ENCODE results near the gene TMEM232. TPM values are rescaled to one million over a fixed set of nuclear protein-coding genes. Genes with fewer than 3 reads are reported as not detected.

TMEM232 gene
- total RNA-seq, 2 donors from 2014 or later, result 3.9 to 4.2 TPM

DNA sequence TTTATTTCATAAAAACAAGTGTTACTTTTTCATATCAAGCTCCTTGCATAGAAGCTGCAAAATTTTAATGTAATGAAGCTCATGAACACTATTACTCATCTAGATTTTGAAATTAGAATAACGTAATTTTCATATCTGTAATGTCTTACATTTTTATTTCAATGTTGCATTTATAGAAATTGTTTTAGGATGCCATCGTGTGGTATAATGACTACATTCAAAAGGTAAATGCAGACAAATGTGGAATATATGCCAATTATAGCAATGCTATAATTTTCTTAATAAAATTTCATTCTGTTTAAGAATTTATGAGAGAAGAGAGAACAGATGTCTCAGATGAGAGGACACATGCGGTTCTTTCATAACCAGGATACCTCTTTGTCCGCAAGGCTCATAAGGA lies 230.2 kb downstream of the TMEM232 start:
- no peak overlapping the region for H3K27ac Mint-ChIP-seq
- H3K36me3 ChIP-seq (ENCODE audit: control insufficient read depth, insufficient read depth, low read length), result no peaks in the 10 kb centered on the region
- no peaks in the 10 kb centered on the region for H3K27me3 Mint-ChIP-seq (ENCODE audit: insufficient read depth)
- no peak overlapping the region for H3K9ac ChIP-seq (ENCODE audit: extremely low read depth, low read length, poor library complexity, severe bottlenecking)
- H3K4me1 Mint-ChIP-seq, result peaks cover 2% of the 10 kb centered on the region
- no peak for DNase-seq
- no peaks in the 10 kb centered on the region for H3K9me3 Mint-ChIP-seq
- no peaks in the 10 kb centered on the region for H3K9me3 ChIP-seq (ENCODE audit: control insufficient read depth, low read length)
- H3K27ac ChIP-seq (ENCODE audit: low read depth, low read length), result no peak overlapping the region
- no peaks in the 10 kb centered on the region for H3K36me3 Mint-ChIP-seq (ENCODE audit: low read depth)
- 96% methylated on average over 4 of the region's 4 CpGs; no CpG with 5 or more reads in 1 of the 2 experiments for WGBS, 2 experiments (ENCODE audit: insufficient coverage in 1 of 2, insufficient read length in 1 of 2)
- H3K4me3 ChIP-seq (ENCODE audit: low read length), result no peak overlapping the region
- no peaks in the 10 kb centered on the region for H3K4me1 ChIP-seq (ENCODE audit: control insufficient read depth, insufficient read depth, low read length)
- H3K4me3 Mint-ChIP-seq, result no peak overlapping the region
- H3K27me3 ChIP-seq (ENCODE audit: control insufficient read depth, insufficient read depth, low read length, poor library complexity, severe bottlenecking), result no peaks in the 10 kb centered on the region
- TF ChIP-seq, protein P1, sequence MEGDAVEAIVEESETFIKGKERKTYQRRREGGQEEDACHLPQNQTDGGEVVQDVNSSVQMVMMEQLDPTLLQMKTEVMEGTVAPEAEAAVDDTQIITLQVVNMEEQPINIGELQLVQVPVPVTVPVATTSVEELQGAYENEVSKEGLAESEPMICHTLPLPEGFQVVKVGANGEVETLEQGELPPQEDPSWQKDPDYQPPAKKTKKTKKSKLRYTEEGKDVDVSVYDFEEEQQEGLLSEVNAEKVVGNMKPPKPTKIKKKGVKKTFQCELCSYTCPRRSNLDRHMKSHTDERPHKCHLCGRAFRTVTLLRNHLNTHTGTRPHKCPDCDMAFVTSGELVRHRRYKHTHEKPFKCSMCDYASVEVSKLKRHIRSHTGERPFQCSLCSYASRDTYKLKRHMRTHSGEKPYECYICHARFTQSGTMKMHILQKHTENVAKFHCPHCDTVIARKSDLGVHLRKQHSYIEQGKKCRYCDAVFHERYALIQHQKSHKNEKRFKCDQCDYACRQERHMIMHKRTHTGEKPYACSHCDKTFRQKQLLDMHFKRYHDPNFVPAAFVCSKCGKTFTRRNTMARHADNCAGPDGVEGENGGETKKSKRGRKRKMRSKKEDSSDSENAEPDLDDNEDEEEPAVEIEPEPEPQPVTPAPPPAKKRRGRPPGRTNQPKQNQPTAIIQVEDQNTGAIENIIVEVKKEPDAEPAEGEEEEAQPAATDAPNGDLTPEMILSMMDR (conservative IDR thresholded peaks at IDR 0.05), result no peak

DNA sequence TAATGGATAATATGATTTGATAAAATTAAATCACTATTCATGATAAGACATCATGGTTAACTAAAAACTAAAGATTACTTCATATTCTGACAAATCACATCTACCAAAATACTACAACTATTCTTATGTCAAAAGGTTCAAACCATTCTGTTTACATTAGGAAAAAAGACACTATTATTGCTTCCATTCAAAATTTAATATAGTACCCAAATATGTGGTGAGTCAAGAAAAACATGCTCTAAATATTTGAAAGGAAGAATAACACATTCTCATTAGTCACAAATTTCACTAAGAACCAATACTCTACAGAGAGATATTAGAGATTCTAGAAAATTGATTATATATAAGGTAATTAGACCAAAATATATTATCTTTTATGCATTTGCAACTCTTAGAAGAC lies 234.0 kb downstream of the TMEM232 start:
- Histone ChIP-seq H3K4me1 (ENCODE audit: control insufficient read depth, insufficient read depth, low read length) (no peaks in the 10 kb centered on the region), H3K9me3 (ENCODE audit: control insufficient read depth, low read length) (no peaks in the 10 kb centered on the region), H3K4me3 (ENCODE audit: low read length) (no peak overlapping the region), H3K27ac (ENCODE audit: low read depth, low read length) (no peak overlapping the region), H3K36me3 (ENCODE audit: control insufficient read depth, insufficient read depth, low read length) (no peaks in the 10 kb centered on the region), H3K9ac (ENCODE audit: extremely low read depth, low read length, poor library complexity, severe bottlenecking) (no peak overlapping the region), H3K27me3 (ENCODE audit: control insufficient read depth, insufficient read depth, low read length, poor library complexity, severe bottlenecking) (no peaks in the 10 kb centered on the region)
- H3K27ac Mint-ChIP-seq, result no peak overlapping the region
- no peak for DNase-seq
- H3K4me1 Mint-ChIP-seq, result peaks cover 2% of the 10 kb centered on the region
- no peaks in the 10 kb centered on the region for H3K27me3 Mint-ChIP-seq (ENCODE audit: insufficient read depth)
- H3K4me3 Mint-ChIP-seq, result no peak overlapping the region
- H3K9me3 Mint-ChIP-seq, result peaks cover under 1% of the 10 kb centered on the region
- TF ChIP-seq, protein P1 (conservative IDR thresholded peaks at IDR 0.05), result no peak
- H3K36me3 Mint-ChIP-seq (ENCODE audit: low read depth), result peaks cover 3% of the 10 kb centered on the region

DNA sequence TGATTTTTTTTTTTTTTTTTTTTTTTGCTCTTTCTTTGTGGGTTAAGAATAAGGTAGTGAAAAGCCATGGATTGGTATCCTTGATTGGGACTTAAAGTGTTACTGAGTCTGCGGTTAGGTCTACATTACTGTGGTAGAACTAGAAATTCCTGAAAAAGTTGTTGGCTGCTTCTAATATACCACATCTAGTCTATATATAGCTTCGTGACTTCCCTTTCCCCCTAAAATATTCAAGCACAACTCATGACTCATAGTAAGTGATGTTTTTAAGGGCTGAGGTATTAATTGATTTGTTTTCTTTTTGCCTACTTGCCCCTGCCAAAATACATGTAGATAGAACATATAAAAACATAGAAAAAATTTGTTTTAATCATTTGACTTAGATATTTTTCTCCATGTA lies 247.6 kb downstream of the TMEM232 start:
- DNase-seq, result no peak
- Histone ChIP-seq H3K27ac (ENCODE audit: low read depth, low read length) (no peak overlapping the region), H3K36me3 (ENCODE audit: control insufficient read depth, insufficient read depth, low read length) (no peaks in the 10 kb centered on the region), H3K4me3 (ENCODE audit: low read length) (no peak overlapping the region), H3K27me3 (ENCODE audit: control insufficient read depth, insufficient read depth, low read length, poor library complexity, severe bottlenecking) (no peaks in the 10 kb centered on the region), H3K4me1 (ENCODE audit: control insufficient read depth, insufficient read depth, low read length) (no peaks in the 10 kb centered on the region), H3K9ac (ENCODE audit: extremely low read depth, low read length, poor library complexity, severe bottlenecking) (no peak overlapping the region), H3K9me3 (ENCODE audit: control insufficient read depth, low read length) (no peaks in the 10 kb centered on the region)
- TF ChIP-seq, protein P1 (conservative IDR thresholded peaks at IDR 0.05), result no peak
- Mint-ChIP-seq H3K9me3 (no peaks in the 10 kb centered on the region), H3K4me3 (no peak overlapping the region), H3K27ac (no peak overlapping the region), H3K4me1 (peaks cover 9% of the 10 kb centered on the region), H3K27me3 (ENCODE audit: insufficient read depth) (no peaks in the 10 kb centered on the region), H3K36me3 (ENCODE audit: low read depth) (no peaks in the 10 kb centered on the region)
- WGBS, 2 experiments (ENCODE audit: insufficient coverage in 1 of 2, insufficient read length in 1 of 2), result 100% methylated on average over 1 of the region's 2 CpGs; no CpG with 5 or more reads in 1 of the 2 experiments

Data from endodermal cell (in vitro differentiated cells).